Measurements from ENCODE around the gene GSTK1. TPM values are rescaled to one million over a fixed set of nuclear protein-coding genes. Genes with fewer than 3 reads are reported as not detected.
A peak's percentile ranks its signal among the peaks of the same experiment; 100 is the strongest.
"Not testable (repeated sequence)": the region's sequence is repeated elsewhere in the genome, so short reads cannot be mapped to it uniquely, and the experiment has no call there.

The GSTK1 gene
- total RNA-seq, 6 experiments from 2014 or later = 209 to 315 (median 257) TPM

- intact Hi-C loops (cut with DNase I) = no loop called here
- no peaks in the 10 kb centered on the region for H3K9me3 ChIP-seq
- DNase-seq (no peak), ATAC-seq (no peak)
- no peaks in the 10 kb centered on the region for H3K36me3 ChIP-seq
- WGBS (ENCODE audit: insufficient coverage, low coverage, low lambda C conversion rate, missing lambda C conversion rate) = 93% methylated on average over 5 of the region's 5 CpGs
- H3K4me3 ChIP-seq = no peak overlapping the region
- peaks cover 0 to 23% (median 0%) of the 10 kb centered on the region in 4 donors for H3K4me1 ChIP-seq
- TF ChIP-seq, protein P1, sequence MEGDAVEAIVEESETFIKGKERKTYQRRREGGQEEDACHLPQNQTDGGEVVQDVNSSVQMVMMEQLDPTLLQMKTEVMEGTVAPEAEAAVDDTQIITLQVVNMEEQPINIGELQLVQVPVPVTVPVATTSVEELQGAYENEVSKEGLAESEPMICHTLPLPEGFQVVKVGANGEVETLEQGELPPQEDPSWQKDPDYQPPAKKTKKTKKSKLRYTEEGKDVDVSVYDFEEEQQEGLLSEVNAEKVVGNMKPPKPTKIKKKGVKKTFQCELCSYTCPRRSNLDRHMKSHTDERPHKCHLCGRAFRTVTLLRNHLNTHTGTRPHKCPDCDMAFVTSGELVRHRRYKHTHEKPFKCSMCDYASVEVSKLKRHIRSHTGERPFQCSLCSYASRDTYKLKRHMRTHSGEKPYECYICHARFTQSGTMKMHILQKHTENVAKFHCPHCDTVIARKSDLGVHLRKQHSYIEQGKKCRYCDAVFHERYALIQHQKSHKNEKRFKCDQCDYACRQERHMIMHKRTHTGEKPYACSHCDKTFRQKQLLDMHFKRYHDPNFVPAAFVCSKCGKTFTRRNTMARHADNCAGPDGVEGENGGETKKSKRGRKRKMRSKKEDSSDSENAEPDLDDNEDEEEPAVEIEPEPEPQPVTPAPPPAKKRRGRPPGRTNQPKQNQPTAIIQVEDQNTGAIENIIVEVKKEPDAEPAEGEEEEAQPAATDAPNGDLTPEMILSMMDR (IDR thresholded peaks at IDR 0.05) = no peak
- no peak for TF ChIP-seq POLR2A (IDR thresholded peaks at IDR 0.05)
- no peaks in the 10 kb centered on the region for H3K27me3 ChIP-seq
- no peak overlapping the region for H3K27ac ChIP-seq
Observed at GRCh38 chr7:143257501-143257900, 5.7 kb upstream of the GSTK1 start.

DNA sequence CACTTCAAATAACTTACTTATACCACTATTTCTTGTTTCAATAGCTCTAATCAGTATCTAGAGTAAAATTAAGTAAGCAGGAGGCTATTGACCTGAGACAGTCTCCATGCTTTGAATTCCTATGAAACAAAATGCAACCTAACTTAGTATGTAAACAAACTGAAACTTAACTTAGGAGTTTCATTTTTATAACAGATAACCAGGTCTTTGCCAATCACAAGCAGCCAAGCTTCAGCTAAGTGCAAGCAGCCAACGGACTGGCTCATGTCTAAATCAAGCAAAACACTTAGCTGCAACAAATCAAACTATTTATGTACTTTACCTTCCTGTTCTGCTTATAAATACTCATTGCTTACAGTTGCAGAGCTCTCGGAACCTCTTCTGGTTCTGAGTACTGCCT, 4.4 kb upstream of the GSTK1 start:
- peak; percentile 46 to 61 (median 52) for ATAC-seq
- H3K27ac ChIP-seq = peak overlapping the region in 2 of 3 donors; percentile 30 to 70
- 5% methylated on average over 2 of the region's 2 CpGs for WGBS (ENCODE audit: insufficient coverage, low coverage, low lambda C conversion rate, missing lambda C conversion rate)

GRCh38 chr7:143259765-143260164, 3.5 kb upstream of the GSTK1 start:
- ATAC-seq = peak in 3 of 4 donors; percentile 41 to 63 (median 41)
- no peak overlapping the region for H3K4me3 ChIP-seq
- intact Hi-C loops (cut with DNase I) = no loop called here
- TF ChIP-seq POLR2A (IDR thresholded peaks at IDR 0.05) = no peak
- TF ChIP-seq, protein P1 (IDR thresholded peaks at IDR 0.05) = no peak
- H3K27me3 ChIP-seq = no peaks in the 10 kb centered on the region
- whole genome bisulfite sequencing (ENCODE audit: insufficient coverage, low coverage, low lambda C conversion rate, missing lambda C conversion rate) = 62% methylated on average over 2 of the region's 2 CpGs
- no peak for DNase-seq
- no peaks in the 10 kb centered on the region for H3K9me3 ChIP-seq
- H3K4me1 ChIP-seq = peaks cover 0 to 31% (median 3%) of the 10 kb centered on the region in 4 donors
- peaks cover 0 to 1% (median 0%) of the 10 kb centered on the region in 4 donors for H3K36me3 ChIP-seq
- peak overlapping the region; percentile 12 to 70 (median 30) for H3K27ac ChIP-seq

More for the DNA sequence above, 4.4 kb upstream of the GSTK1 start:
- no peaks in the 10 kb centered on the region for H3K9me3 ChIP-seq
- H3K36me3 ChIP-seq = no peaks in the 10 kb centered on the region
- H3K4me3 ChIP-seq = peak overlapping the region in 1 of 3 donors; percentile 9
- H3K27me3 ChIP-seq = no peaks in the 10 kb centered on the region
- DNase-seq = peak in 1 of 3 donors; percentile 68
- TF ChIP-seq POLR2A (IDR thresholded peaks at IDR 0.05) = no peak
- TF ChIP-seq, protein P1 (IDR thresholded peaks at IDR 0.05) = no peak
- intact Hi-C loops (cut with DNase I) = no loop called here
- peaks cover 0 to 23% (median 0%) of the 10 kb centered on the region in 4 donors for H3K4me1 ChIP-seq

- ATAC-seq (no peak), DNase-seq (no peak)
- Histone ChIP-seq H3K27ac (no peak overlapping the region), H3K4me3 (no peak overlapping the region), H3K9me3 (no peaks in the 10 kb centered on the region), H3K27me3 (no peaks in the 10 kb centered on the region), H3K4me1 (peaks cover 0 to 47% (median 10%) of the 10 kb centered on the region in 4 donors), H3K36me3 (peaks cover 0 to 18% (median 3%) of the 10 kb centered on the region in 4 donors)
- intact Hi-C loops (cut with DNase I) = no loop called here
- TF ChIP-seq, protein P1 (IDR thresholded peaks at IDR 0.05) = no peak
- no peak for TF ChIP-seq POLR2A (IDR thresholded peaks at IDR 0.05)
- 88% methylated on average over 1 of the region's 1 CpG for WGBS (ENCODE audit: insufficient coverage, low coverage, low lambda C conversion rate, missing lambda C conversion rate)
Observed at GRCh38 chr7:143261901-143262300, 1.3 kb upstream of the GSTK1 start.

GRCh38 chr7:143264196-143264568, 941 bp downstream of the GSTK1 start:
- Histone ChIP-seq H3K4me1 (peaks cover 0 to 56% (median 10%) of the 10 kb centered on the region in 4 donors), H3K36me3 (peaks cover 0 to 41% (median 7%) of the 10 kb centered on the region in 4 donors), H3K4me3 (peak overlapping the region; percentile 61 to 91 (median 81)), H3K27ac (peak overlapping the region; percentile 83 to 88 (median 84))
- H3K9me3 ChIP-seq; DNase-seq; intact Hi-C loops (cut with DNase I); ATAC-seq; H3K27me3 ChIP-seq: not testable (repeated sequence)
- WGBS (ENCODE audit: insufficient coverage, low coverage, low lambda C conversion rate, missing lambda C conversion rate) = 23% methylated on average over 10 of the region's 15 CpGs
